ENCODE results near the gene CCR5AS.

- no peak for TF ChIP-seq CTCF (IDR thresholded peaks at IDR 0.05; ENCODE audit: poor library complexity, severe bottlenecking)
- no peak for TF ChIP-seq EP300 (conservative IDR thresholded peaks at IDR 0.05; ENCODE audit: poor library complexity, severe bottlenecking)
Measured at GRCh38 chr3:46411271-46411670, 4.4 kb upstream of the CCR5AS start.
